HepG2 (cell line): ENCODE data around the gene SLC7A4.

ENCODE experiments used
- CHCHD3 ChIP-seq: sonication (generic); formaldehyde crosslinking; IDR thresholded peaks from 2 replicates; pipeline ENCODE4 v1.8.0; 2022; ENCODE audit warnings: mild to moderate bottlenecking, missing genetic modification reagents, moderate library complexity
- CTCF ChIP-seq: sonication (generic); formaldehyde crosslinking; IDR thresholded peaks from 2 replicates; pipeline ENCODE4 v1.5.0; 2020; ENCODE audit warnings: mild to moderate bottlenecking, missing genetic modification reagents, moderate library complexity
- EZH2 ChIP-seq: conservative IDR thresholded peaks from 2 replicates; pipeline ENCODE4 v1.6.1; 2012; ENCODE audit warnings: mild to moderate bottlenecking, low read depth, low read length, moderate library complexity
- FOXJ3 ChIP-seq: sonication (generic); formaldehyde crosslinking; IDR thresholded peaks from 2 replicates; pipeline ENCODE4 v1.4.0; 2020; ENCODE audit warnings: missing genetic modification reagents, mild to moderate bottlenecking, borderline replicate concordance
- GTF2F1 ChIP-seq: fragments of 150-350 bp; IDR thresholded peaks from 2 replicates; pipeline ENCODE4 v1.6.1; 2014; ENCODE audit warnings: low read length
- MXI1 ChIP-seq: IDR thresholded peaks from 3 replicates; pipeline ENCODE4 v1.6.1; 2012; ENCODE audit warnings: low read depth, low read length, inconsistent platforms, borderline replicate concordance
- STAT5B ChIP-seq: sonication (generic); formaldehyde crosslinking; IDR thresholded peaks from 2 replicates; pipeline ENCODE4 v1.4.0; 2020; ENCODE audit warnings: missing genetic modification reagents
- TARDBP ChIP-seq: sonication (generic); formaldehyde crosslinking; IDR thresholded peaks from 2 replicates; pipeline ENCODE4 v1.8.0; 2022; ENCODE audit warnings: mild to moderate bottlenecking, missing genetic modification reagents
- TBX3 ChIP-seq: fragments of 450-650 bp; IDR thresholded peaks from 2 replicates; pipeline ENCODE4 v1.6.1; 2017; ENCODE audit warnings: antibody characterized with exemption, mild to moderate bottlenecking, inconsistent platforms, borderline replicate concordance
- ZBTB40 ChIP-seq, 2 experiments: fragments of 450-650 bp in 1 of 2; sonication (generic) in 1 of 2; formaldehyde crosslinking in 1 of 2; IDR thresholded peaks; 2 replicates each; pipeline versions ENCODE4 v1.6.1 to v1.8.0; 2016 to 2022; ENCODE audit warnings: antibody characterized with exemption in 1 of 2, mild to moderate bottlenecking in 1 of 2, missing genetic modification reagents in 1 of 2
- ZBTB8A ChIP-seq: sonication (generic); formaldehyde crosslinking; IDR thresholded peaks from 2 replicates; pipeline ENCODE4 v1.4.0; 2020; ENCODE audit warnings: mild to moderate bottlenecking, low read depth, missing genetic modification reagents, borderline replicate concordance

GRCh38 chr22:21074102-21074715, 41.8 kb upstream of the SLC7A4 start:
- TF ChIP-seq MXI1 (no peak), ZBTB8A (no peak), TARDBP (CRISPR knock-in tag) (no peak), ZBTB40 (IDR thresholded peaks at IDR 0.05) (no peak), ZBTB40 (CRISPR knock-in tag; IDR thresholded peaks at IDR 0.05) (no peak), CTCF (CRISPR knock-in tag) (no peak), TBX3 (no peak), STAT5B (no peak), FOXJ3 (no peak), GTF2F1 (no peak), CHCHD3 (CRISPR knock-in tag) (no peak), EZH2 (no peak)
